HAP-1 (cell line): ENCODE data around the gene CNOT6.

ENCODE experiments used
- DNase-seq, 2 experiments: peaks; one replicate each; pipeline ENCODE4 v3.0.0-alpha.2; 2016 to 2020; ENCODE audit warnings: low spot score in 2 of 2
- H3K27me3 ChIP-seq: fragments of 250-450 bp; sonication (Bioruptor Pico); 2 replicates; pipeline ENCODE4 v1.5.1; 2020; ENCODE audit warnings: low read depth, mild to moderate bottlenecking, moderate library complexity
- H3K36me3 ChIP-seq: fragments of 250-450 bp; sonication (Bioruptor Pico); replicated peaks from 2 replicates; pipeline ENCODE4 v1.5.1; 2020; ENCODE audit warnings: mild to moderate bottlenecking
- H3K4me1 ChIP-seq: fragments of 250-450 bp; sonication (Bioruptor Pico); 2 replicates; pipeline ENCODE4 v1.5.1; 2020; ENCODE audit warnings: mild to moderate bottlenecking
- H3K4me3 ChIP-seq: fragments of 250-450 bp; sonication (Bioruptor Pico); 2 replicates; pipeline ENCODE4 v1.5.1; 2020; ENCODE audit warnings: mild to moderate bottlenecking, moderate library complexity
- H3K9me3 ChIP-seq: fragments of 250-450 bp; sonication (Bioruptor Pico); 2 replicates; pipeline ENCODE4 v1.5.1; 2020; ENCODE audit warnings: mild to moderate bottlenecking, moderate library complexity
- in situ Hi-C: fragments of 300-500 bp; cut with MboI; formaldehyde crosslinking; loops from 3 replicates; pipeline ENCODE4 v1.14.3; 2020; ENCODE audit warnings: low sequenced_read_pairs, inconsistent platforms, mixed read lengths

Gene CNOT6

GRCh38 chr5:180535573-180535972 is 41.4 kb downstream of the CNOT6 start:
- Histone ChIP-seq H3K4me3 (no peak overlapping the region), H3K9me3 (no peaks in the 10 kb centered on the region), H3K36me3 (peaks cover 31% of the 10 kb centered on the region), H3K4me1 (no peaks in the 10 kb centered on the region), H3K27me3 (no peaks in the 10 kb centered on the region)
- no peak for DNase-seq
- in situ Hi-C loops, result no loop called here

- no peaks in the 10 kb centered on the region for H3K27me3 ChIP-seq
- no peaks in the 10 kb centered on the region for H3K4me1 ChIP-seq
- no peaks in the 10 kb centered on the region for H3K9me3 ChIP-seq
- peaks cover 26% of the 10 kb centered on the region for H3K36me3 ChIP-seq
- in situ Hi-C loops, result no loop called here
- no peak overlapping the region for H3K4me3 ChIP-seq
- DNase-seq, result no peak
Measured at GRCh38 chr5:180540050-180540694, 46.0 kb downstream of the CNOT6 start.

- peaks cover 31% of the 10 kb centered on the region for H3K36me3 ChIP-seq
- no peaks in the 10 kb centered on the region for H3K27me3 ChIP-seq
- in situ Hi-C loops, result no loop called here
- H3K9me3 ChIP-seq, result no peaks in the 10 kb centered on the region
- H3K4me1 ChIP-seq, result no peaks in the 10 kb centered on the region
- no peak for DNase-seq
- H3K4me3 ChIP-seq, result no peak overlapping the region
Measured at GRCh38 chr5:180541710-180542109, 47.5 kb downstream of the CNOT6 start.

- no peak overlapping the region for H3K4me3 ChIP-seq
- H3K36me3 ChIP-seq, result peaks cover 32% of the 10 kb centered on the region
- H3K4me1 ChIP-seq, result no peaks in the 10 kb centered on the region
- no peaks in the 10 kb centered on the region for H3K27me3 ChIP-seq
- DNase-seq, result no peak
- in situ Hi-C loops, result no loop called here
- H3K9me3 ChIP-seq, result no peaks in the 10 kb centered on the region
Measured at GRCh38 chr5:180545248-180545647, 51.1 kb downstream of the CNOT6 start.

DNA sequence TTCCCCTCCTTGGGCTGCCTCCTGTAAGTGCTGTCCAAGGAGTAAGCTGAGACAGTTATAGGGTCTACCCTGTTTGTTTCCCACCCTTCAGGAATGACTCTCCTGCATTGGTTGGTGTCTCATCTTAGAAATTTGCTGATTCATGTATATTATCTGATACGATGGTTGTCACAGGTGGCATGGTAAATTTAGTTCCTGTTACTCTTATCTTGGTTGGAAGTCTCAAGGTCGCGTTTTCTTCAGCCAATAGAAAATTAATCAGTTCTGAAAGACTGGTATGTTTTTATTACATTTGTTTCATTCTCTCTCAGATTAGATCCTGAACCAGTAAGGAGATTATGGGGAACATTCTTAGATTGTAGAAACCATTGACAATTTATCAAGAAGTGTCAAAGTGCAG is 54.4 kb downstream of the CNOT6 start:
- no peaks in the 10 kb centered on the region for H3K9me3 ChIP-seq
- H3K4me3 ChIP-seq, result no peak overlapping the region
- no peaks in the 10 kb centered on the region for H3K4me1 ChIP-seq
- in situ Hi-C loops, result no loop called here
- H3K27me3 ChIP-seq, result no peaks in the 10 kb centered on the region
- peaks cover 33% of the 10 kb centered on the region for H3K36me3 ChIP-seq
- no peak for DNase-seq

DNA sequence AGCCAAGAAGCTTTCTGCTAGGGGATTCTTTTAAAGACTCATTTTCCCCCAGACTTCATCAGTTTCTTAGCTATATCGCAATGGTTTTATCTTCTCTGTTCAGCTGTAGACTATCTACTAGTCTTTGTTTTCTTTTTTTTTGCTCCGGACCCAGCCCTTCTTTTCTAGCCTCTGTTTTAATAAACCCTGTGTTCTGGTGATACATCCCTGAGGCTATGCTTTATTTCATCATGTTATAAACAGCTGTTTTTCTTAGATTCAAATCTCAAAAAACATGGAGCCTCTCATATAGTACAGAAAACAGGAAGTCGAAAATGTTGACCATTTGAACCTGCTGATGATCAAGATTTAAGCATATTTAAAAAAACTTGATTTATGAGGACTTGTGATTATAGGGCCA is 59.4 kb downstream of the CNOT6 start:
- Histone ChIP-seq H3K4me3 (no peak overlapping the region), H3K27me3 (no peaks in the 10 kb centered on the region), H3K36me3 (peaks cover 40% of the 10 kb centered on the region), H3K4me1 (no peaks in the 10 kb centered on the region), H3K9me3 (no peaks in the 10 kb centered on the region)
- in situ Hi-C loops, result no loop called here
- DNase-seq, result no peak

GRCh38 chr5:180555168-180555921 is 61.2 kb downstream of the CNOT6 start:
- in situ Hi-C loops, result no loop called here
- H3K36me3 ChIP-seq, result peaks cover 35% of the 10 kb centered on the region

DNA sequence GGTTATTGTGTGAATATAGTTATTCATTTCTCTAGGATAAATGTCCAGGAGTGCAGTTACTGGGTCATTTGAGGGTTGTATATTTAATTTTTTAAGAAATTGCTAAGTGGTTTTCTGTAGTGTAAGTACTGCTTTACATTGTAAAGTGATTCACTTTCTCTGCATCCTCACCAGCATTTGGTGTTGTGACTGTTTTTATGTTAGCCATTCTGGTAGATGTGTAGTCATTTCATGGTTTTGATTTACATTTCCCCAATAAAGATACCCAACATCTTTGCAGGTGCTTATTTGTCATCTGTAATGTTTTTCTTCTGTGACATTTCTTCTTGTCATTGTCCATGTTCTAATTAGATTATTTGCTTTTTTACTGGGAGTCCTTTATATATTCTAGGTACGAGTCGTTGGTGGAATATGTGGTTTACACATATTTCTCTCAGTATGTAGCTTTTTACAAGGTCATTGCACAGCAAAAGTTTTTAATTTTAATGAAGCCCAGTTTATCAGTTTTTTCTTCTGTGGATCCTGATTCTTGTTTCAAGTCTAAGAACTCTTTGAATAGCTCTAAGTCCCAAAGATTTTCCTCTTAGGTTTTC is 63.1 kb downstream of the CNOT6 start:
- Histone ChIP-seq H3K9me3 (no peaks in the 10 kb centered on the region), H3K27me3 (no peaks in the 10 kb centered on the region), H3K36me3 (peaks cover 32% of the 10 kb centered on the region), H3K4me1 (no peaks in the 10 kb centered on the region), H3K4me3 (no peak overlapping the region)
- DNase-seq, result no peak
- in situ Hi-C loops, result no loop called here

More at GRCh38 chr5:180555168-180555921, 61.2 kb downstream of the CNOT6 start:
- no peaks in the 10 kb centered on the region for H3K27me3 ChIP-seq
- H3K9me3 ChIP-seq, result no peaks in the 10 kb centered on the region
- H3K4me3 ChIP-seq, result no peak overlapping the region
- no peaks in the 10 kb centered on the region for H3K4me1 ChIP-seq
- no peak for DNase-seq

DNA sequence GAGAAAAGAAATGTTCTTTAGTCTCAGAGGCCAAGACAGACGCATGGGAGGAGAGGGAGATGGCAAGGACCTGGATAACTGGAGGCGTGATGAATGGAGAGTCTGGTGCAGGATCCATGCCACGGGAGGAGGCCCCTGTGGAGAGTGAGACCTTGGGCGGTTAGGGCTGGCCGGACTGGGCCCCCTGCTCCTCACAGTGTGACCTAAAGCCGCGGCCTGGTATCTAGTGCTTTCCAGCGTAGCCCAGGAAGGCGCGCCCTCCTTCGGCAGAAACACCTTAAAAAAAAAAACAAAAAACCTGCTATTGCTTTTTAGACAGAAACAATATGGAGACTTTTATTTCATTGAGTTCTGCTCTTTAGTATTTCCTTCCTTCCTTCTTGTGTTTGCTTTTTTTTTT is 64.1 kb downstream of the CNOT6 start:
- H3K9me3 ChIP-seq, result no peaks in the 10 kb centered on the region
- no peaks in the 10 kb centered on the region for H3K4me1 ChIP-seq
- no peak overlapping the region for H3K4me3 ChIP-seq
- no peaks in the 10 kb centered on the region for H3K27me3 ChIP-seq
- peaks cover 30% of the 10 kb centered on the region for H3K36me3 ChIP-seq
- in situ Hi-C loops, result no loop called here
- DNase-seq, result no peak

GRCh38 chr5:180563994-180564393 is 69.8 kb downstream of the CNOT6 start:
- no peak for DNase-seq
- Histone ChIP-seq H3K4me1 (no peaks in the 10 kb centered on the region), H3K9me3 (no peaks in the 10 kb centered on the region), H3K36me3 (peaks cover 45% of the 10 kb centered on the region), H3K4me3 (no peak overlapping the region), H3K27me3 (no peaks in the 10 kb centered on the region)
- in situ Hi-C loops, result no loop called here

- DNase-seq, result no peak
- H3K9me3 ChIP-seq, result no peaks in the 10 kb centered on the region
- H3K4me3 ChIP-seq, result no peak overlapping the region
- peaks cover 75% of the 10 kb centered on the region for H3K36me3 ChIP-seq
- in situ Hi-C loops, result no loop called here
- H3K27me3 ChIP-seq, result no peaks in the 10 kb centered on the region
- H3K4me1 ChIP-seq, result no peaks in the 10 kb centered on the region
Measured at GRCh38 chr5:180568914-180569313, 74.7 kb downstream of the CNOT6 start.

GRCh38 chr5:180575571-180575970 is 81.4 kb downstream of the CNOT6 start:
- Histone ChIP-seq H3K4me3 (no peak overlapping the region), H3K9me3 (no peaks in the 10 kb centered on the region), H3K4me1 (no peaks in the 10 kb centered on the region), H3K27me3 (no peaks in the 10 kb centered on the region), H3K36me3 (peaks cover 55% of the 10 kb centered on the region)
- no peak for DNase-seq
- in situ Hi-C loops, result no loop called here

GRCh38 chr5:180580681-180581080 is 86.5 kb downstream of the CNOT6 start:
- H3K4me3 ChIP-seq, result no peak overlapping the region
- H3K9me3 ChIP-seq, result no peaks in the 10 kb centered on the region
- H3K27me3 ChIP-seq, result no peaks in the 10 kb centered on the region; the same call in 1 of the 2 replicates
- no peak for DNase-seq
- no peaks in the 10 kb centered on the region for H3K4me1 ChIP-seq
- H3K36me3 ChIP-seq, result peaks cover 14% of the 10 kb centered on the region
- in situ Hi-C loops, result no loop called here

GRCh38 chr5:180583738-180584137 is 89.6 kb downstream of the CNOT6 start:
- no peaks in the 10 kb centered on the region for H3K4me1 ChIP-seq
- H3K27me3 ChIP-seq, result no peaks in the 10 kb centered on the region; the same call in 1 of the 2 replicates
- no peak for DNase-seq
- in situ Hi-C loops, result no loop called here
- H3K4me3 ChIP-seq, result no peak overlapping the region
- H3K36me3 ChIP-seq, result 0 out of 2 replicates have a peak, but pooled peaks cover 3% of the 10 kb centered on the region
- no peaks in the 10 kb centered on the region for H3K9me3 ChIP-seq
